HL-60 (cell line): ENCODE data around the gene KCNG2.

Experiments used
- DNase-seq, 2 experiments: peaks; one replicate each; pipeline ENCODE4 v3.0.0-alpha.2; 2010 to 2020; ENCODE audit warnings: low read depth in 1 of 2, low spot score in 1 of 2
- H3K27ac ChIP-seq: fragments of 250-450 bp; sonication (Bioruptor Pico); replicated peaks from 2 replicates; pipeline ENCODE4 v1.5.1; 2020; ENCODE audit warnings: mild to moderate bottlenecking, moderate library complexity
- H3K27me3 ChIP-seq: fragments of 250-450 bp; sonication (Bioruptor Pico); 2 replicates; pipeline ENCODE4 v1.5.1; 2021; ENCODE audit warnings: mild to moderate bottlenecking, moderate library complexity; ENCODE audit not compliant: insufficient read depth, poor library complexity, severe bottlenecking
- H3K4me3 ChIP-seq: replicated peaks from 2 replicates; pipeline ENCODE4 v1.5.1; 2011; ENCODE audit warnings: mild to moderate bottlenecking, control low read depth, low read length; ENCODE audit not compliant: insufficient read depth
- GABPA ChIP-seq: IDR thresholded peaks from 2 replicates; pipeline ENCODE4 v1.6.1; 2012; ENCODE audit warnings: low read depth
- POLR2AphosphoS5 ChIP-seq: IDR thresholded peaks from 2 replicates; pipeline ENCODE4 v1.6.1; 2012; ENCODE audit warnings: low read depth
- SPI1 ChIP-seq: IDR thresholded peaks from 2 replicates; pipeline ENCODE4 v1.6.1; 2012; ENCODE audit warnings: low read depth, mild to moderate bottlenecking, borderline replicate concordance
- TF ChIP-seq, protein P1 (sequence below): IDR thresholded peaks from 2 replicates; pipeline ENCODE4 v1.6.1; 2012; ENCODE audit warnings: low read depth; ENCODE audit not compliant: insufficient replicate concordance
- TF ChIP-seq, protein P2 (sequence below): IDR thresholded peaks from one replicate; pipeline ENCODE4 v1.5.1; 2011; ENCODE audit warnings: low read length, control low read depth, inconsistent platforms; ENCODE audit not compliant: insufficient read depth

KCNG2 gene

DNA sequence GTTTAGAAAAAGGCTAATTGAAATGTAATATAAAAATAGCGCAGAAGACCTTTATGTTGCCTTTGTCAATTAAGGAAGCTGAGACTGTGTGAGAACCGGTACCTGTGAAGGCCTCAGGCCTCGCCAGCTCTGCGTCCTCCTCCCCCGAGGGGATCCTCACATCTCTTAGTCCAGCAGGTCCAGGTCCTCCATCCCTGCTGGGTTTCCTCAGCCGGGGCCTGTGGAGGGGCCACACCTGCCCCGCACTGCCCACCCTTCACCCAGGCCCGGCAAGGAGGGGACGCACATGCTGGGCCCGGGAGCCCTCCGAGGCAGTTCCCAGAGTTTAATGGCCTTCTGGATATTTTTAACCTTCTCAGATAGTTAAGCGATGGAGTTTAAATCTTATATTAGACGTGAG lies 3.5 kb downstream of the KCNG2 start:
- Histone ChIP-seq H3K27me3 (peaks cover 6% of the 10 kb centered on the region), H3K4me3 (no peak overlapping the region), H3K27ac (no peak overlapping the region)
- no peak for DNase-seq
- TF ChIP-seq POLR2AphosphoS5 (no peak), GABPA (no peak), SPI1 (no peak)
- TF ChIP-seq, protein P1, sequence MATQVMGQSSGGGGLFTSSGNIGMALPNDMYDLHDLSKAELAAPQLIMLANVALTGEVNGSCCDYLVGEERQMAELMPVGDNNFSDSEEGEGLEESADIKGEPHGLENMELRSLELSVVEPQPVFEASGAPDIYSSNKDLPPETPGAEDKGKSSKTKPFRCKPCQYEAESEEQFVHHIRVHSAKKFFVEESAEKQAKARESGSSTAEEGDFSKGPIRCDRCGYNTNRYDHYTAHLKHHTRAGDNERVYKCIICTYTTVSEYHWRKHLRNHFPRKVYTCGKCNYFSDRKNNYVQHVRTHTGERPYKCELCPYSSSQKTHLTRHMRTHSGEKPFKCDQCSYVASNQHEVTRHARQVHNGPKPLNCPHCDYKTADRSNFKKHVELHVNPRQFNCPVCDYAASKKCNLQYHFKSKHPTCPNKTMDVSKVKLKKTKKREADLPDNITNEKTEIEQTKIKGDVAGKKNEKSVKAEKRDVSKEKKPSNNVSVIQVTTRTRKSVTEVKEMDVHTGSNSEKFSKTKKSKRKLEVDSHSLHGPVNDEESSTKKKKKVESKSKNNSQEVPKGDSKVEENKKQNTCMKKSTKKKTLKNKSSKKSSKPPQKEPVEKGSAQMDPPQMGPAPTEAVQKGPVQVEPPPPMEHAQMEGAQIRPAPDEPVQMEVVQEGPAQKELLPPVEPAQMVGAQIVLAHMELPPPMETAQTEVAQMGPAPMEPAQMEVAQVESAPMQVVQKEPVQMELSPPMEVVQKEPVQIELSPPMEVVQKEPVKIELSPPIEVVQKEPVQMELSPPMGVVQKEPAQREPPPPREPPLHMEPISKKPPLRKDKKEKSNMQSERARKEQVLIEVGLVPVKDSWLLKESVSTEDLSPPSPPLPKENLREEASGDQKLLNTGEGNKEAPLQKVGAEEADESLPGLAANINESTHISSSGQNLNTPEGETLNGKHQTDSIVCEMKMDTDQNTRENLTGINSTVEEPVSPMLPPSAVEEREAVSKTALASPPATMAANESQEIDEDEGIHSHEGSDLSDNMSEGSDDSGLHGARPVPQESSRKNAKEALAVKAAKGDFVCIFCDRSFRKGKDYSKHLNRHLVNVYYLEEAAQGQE = no peak
- TF ChIP-seq, protein P2, sequence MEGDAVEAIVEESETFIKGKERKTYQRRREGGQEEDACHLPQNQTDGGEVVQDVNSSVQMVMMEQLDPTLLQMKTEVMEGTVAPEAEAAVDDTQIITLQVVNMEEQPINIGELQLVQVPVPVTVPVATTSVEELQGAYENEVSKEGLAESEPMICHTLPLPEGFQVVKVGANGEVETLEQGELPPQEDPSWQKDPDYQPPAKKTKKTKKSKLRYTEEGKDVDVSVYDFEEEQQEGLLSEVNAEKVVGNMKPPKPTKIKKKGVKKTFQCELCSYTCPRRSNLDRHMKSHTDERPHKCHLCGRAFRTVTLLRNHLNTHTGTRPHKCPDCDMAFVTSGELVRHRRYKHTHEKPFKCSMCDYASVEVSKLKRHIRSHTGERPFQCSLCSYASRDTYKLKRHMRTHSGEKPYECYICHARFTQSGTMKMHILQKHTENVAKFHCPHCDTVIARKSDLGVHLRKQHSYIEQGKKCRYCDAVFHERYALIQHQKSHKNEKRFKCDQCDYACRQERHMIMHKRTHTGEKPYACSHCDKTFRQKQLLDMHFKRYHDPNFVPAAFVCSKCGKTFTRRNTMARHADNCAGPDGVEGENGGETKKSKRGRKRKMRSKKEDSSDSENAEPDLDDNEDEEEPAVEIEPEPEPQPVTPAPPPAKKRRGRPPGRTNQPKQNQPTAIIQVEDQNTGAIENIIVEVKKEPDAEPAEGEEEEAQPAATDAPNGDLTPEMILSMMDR = no peak

DNA sequence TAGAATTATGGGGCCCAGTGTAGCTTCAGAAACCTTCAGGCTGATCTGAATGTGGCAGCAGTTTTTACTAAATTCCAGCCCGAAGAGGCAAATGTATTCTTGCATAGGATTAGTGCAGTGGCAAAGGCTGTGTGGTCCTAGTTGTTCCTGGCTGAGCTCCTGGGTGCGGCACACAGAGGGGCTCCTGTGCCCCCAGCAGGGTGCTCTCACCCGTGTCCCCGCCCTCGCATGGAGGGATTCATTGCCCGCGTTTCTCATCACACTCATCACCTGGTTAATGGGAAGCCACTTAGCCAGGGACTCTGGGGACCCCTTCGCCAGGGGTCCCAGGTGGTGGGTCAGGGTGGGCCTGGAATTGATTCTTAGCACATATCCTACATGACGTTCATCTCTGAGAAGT lies 3.9 kb downstream of the KCNG2 start:
- no peak for TF ChIP-seq POLR2AphosphoS5
- TF ChIP-seq SPI1 = no peak
- TF ChIP-seq, protein P1 = no peak
- TF ChIP-seq, protein P2 = no peak
- TF ChIP-seq GABPA = no peak
- Histone ChIP-seq H3K27ac (no peak overlapping the region), H3K4me3 (no peak overlapping the region), H3K27me3 (peaks cover 6% of the 10 kb centered on the region)
- DNase-seq = no peak

DNA sequence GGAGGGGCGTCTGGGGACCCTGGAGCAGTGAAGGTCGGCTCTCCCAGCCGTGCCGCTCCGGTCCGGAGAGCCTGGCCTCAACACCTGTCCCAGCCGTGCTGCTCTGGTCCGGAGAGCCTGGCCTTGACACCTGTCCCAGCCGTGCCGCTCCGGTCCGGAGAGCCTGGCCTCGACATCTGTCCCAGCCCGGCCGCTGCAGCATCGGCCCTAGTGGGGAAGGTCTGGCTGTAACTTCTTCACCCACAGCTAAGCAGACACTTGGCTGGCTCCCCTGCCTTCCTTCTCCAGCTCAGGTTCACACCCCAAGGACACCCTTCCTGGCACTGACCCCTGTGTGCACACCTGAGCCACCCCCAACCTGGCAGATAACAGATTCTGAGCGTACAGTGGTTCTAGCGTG lies 4.6 kb downstream of the KCNG2 start:
- TF ChIP-seq POLR2AphosphoS5 (no peak), GABPA (no peak), SPI1 (no peak)
- TF ChIP-seq, protein P1 = no peak
- TF ChIP-seq, protein P2 = no peak
- Histone ChIP-seq H3K27me3 (peaks cover 6% of the 10 kb centered on the region), H3K27ac (no peak overlapping the region), H3K4me3 (no peak overlapping the region)
- DNase-seq = no peak
